Esophagus muscularis mucosa (tissue), 3 donors: ENCODE data around the gene PYCR2.

Experiments
- CTCF ChIP-seq, 3 experiments: fragments of 200-600 bp in 2 of 3; fragments of 450-650 bp in 1 of 3; sonication (generic) in 2 of 3; IDR thresholded peaks; one replicate each; pipeline ENCODE4 v1.5.1; 2017 to 2019; ENCODE audit warnings: antibody characterized with exemption in 3 of 3, mild to moderate bottlenecking in 2 of 3, moderate library complexity in 1 of 3
- EP300 ChIP-seq: sonication (generic); formaldehyde crosslinking; IDR thresholded peaks from one replicate; pipeline ENCODE4 v1.6.1; 2017; ENCODE audit warnings: antibody characterized with exemption

GRCh38 chr1:225876900-225877510, 47.0 kb downstream of the PYCR2 start:
- TF ChIP-seq EP300 (no peak), CTCF (IDR thresholded peaks at IDR 0.05) (no peak)
